ENCODE measurements around the gene UBE2E1.

- TF ChIP-seq, protein P1, sequence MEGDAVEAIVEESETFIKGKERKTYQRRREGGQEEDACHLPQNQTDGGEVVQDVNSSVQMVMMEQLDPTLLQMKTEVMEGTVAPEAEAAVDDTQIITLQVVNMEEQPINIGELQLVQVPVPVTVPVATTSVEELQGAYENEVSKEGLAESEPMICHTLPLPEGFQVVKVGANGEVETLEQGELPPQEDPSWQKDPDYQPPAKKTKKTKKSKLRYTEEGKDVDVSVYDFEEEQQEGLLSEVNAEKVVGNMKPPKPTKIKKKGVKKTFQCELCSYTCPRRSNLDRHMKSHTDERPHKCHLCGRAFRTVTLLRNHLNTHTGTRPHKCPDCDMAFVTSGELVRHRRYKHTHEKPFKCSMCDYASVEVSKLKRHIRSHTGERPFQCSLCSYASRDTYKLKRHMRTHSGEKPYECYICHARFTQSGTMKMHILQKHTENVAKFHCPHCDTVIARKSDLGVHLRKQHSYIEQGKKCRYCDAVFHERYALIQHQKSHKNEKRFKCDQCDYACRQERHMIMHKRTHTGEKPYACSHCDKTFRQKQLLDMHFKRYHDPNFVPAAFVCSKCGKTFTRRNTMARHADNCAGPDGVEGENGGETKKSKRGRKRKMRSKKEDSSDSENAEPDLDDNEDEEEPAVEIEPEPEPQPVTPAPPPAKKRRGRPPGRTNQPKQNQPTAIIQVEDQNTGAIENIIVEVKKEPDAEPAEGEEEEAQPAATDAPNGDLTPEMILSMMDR (IDR thresholded peaks at IDR 0.05), result no peak
- TF ChIP-seq EZH2 (IDR thresholded peaks at IDR 0.05; ENCODE audit: borderline replicate concordance, insufficient read depth, low read depth, low read length, poor library complexity, severe bottlenecking), result no peak
These were observed 44.8 kb upstream of the UBE2E1 start for GRCh38 chr3:23760871-23761373.

Data from B cell (primary cell).